Endothelial cell (in vitro differentiated cells): Measurements from ENCODE around the gene GINS1. TPM values are rescaled to one million over a fixed set of nuclear protein-coding genes. Genes with fewer than 3 reads are reported as not detected.

Experiments used
- DNase-seq: peaks from one replicate; pipeline ENCODE4 v3.0.0; 2021; ENCODE audit warnings: low spot score
- H3K27ac Mint-ChIP-seq: one replicate; pipeline ENCODE4 v1.8.0; 2021; ENCODE audit warnings: mixed read lengths, inconsistent platforms; ENCODE audit not compliant: unreplicated experiment
- H3K27me3 Mint-ChIP-seq: one replicate; pipeline ENCODE4 v1.8.0; 2021; ENCODE audit warnings: mild to moderate bottlenecking, moderate library complexity, mixed read lengths, inconsistent platforms; ENCODE audit not compliant: unreplicated experiment
- H3K36me3 Mint-ChIP-seq: one replicate; pipeline ENCODE4 v1.8.0; 2021; ENCODE audit warnings: mild to moderate bottlenecking, low read depth, mixed read lengths, inconsistent platforms; ENCODE audit not compliant: unreplicated experiment
- H3K4me1 Mint-ChIP-seq: one replicate; pipeline ENCODE4 v1.8.0; 2021; ENCODE audit warnings: mild to moderate bottlenecking, mixed read lengths, inconsistent platforms; ENCODE audit not compliant: unreplicated experiment
- H3K4me3 Mint-ChIP-seq: one replicate; pipeline ENCODE4 v1.8.0; 2021; ENCODE audit warnings: mild to moderate bottlenecking, mixed read lengths, inconsistent platforms; ENCODE audit not compliant: unreplicated experiment
- H3K9me3 Mint-ChIP-seq: one replicate; pipeline ENCODE4 v1.8.0; 2021; ENCODE audit warnings: mixed read lengths, inconsistent platforms; ENCODE audit not compliant: unreplicated experiment
- CTCF ChIP-seq: fragments of 200-600 bp; sonication (generic); IDR thresholded peaks from one replicate; pipeline ENCODE4 v1.5.0; 2021; ENCODE audit warnings: antibody characterized with exemption; ENCODE audit not compliant: unreplicated experiment
- total RNA-seq: library from RNA; stranded (reverse); fragmentation: NEBNext Ultra II Directional; extraction: Animal tissue kit (Norgen Biotek cat#: 25700); gene quantifications from one replicate; pipeline ENCODE4 v1.2.1, GENCODE V29; 2021; ENCODE audit not compliant: unreplicated experiment

Gene GINS1
- total RNA-seq, 1 donor from 2014 or later = 12.3 TPM

GRCh38 chr20:25402583-25402982, 4.9 kb upstream of the GINS1 start:
- Mint-ChIP-seq H3K4me1 (peaks cover 3% of the 10 kb centered on the region), H3K36me3 (peaks cover 5% of the 10 kb centered on the region), H3K4me3 (peak overlapping the region; percentile 9), H3K27ac (no peak overlapping the region), H3K27me3 (peaks cover 2% of the 10 kb centered on the region), H3K9me3 (peaks cover 10% of the 10 kb centered on the region)
- TF ChIP-seq CTCF = no peak
- no peak for DNase-seq

GRCh38 chr20:25408170-25408547, 686 bp downstream of the GINS1 start:
- peak overlapping the region; percentile 3 for H3K27ac Mint-ChIP-seq
- peaks cover 4% of the 10 kb centered on the region for H3K36me3 Mint-ChIP-seq
- peaks cover 6% of the 10 kb centered on the region for H3K4me1 Mint-ChIP-seq
- no peak for DNase-seq
- no peak for TF ChIP-seq CTCF
- peaks cover 4% of the 10 kb centered on the region for H3K9me3 Mint-ChIP-seq
- H3K27me3 Mint-ChIP-seq = peaks cover 2% of the 10 kb centered on the region
- peak overlapping the region; percentile 95 for H3K4me3 Mint-ChIP-seq

GRCh38 chr20:25408890-25409289, 1.4 kb downstream of the GINS1 start:
- H3K9me3 Mint-ChIP-seq = no peaks in the 10 kb centered on the region
- no peak overlapping the region for H3K27ac Mint-ChIP-seq
- peaks cover 6% of the 10 kb centered on the region for H3K4me1 Mint-ChIP-seq
- no peaks in the 10 kb centered on the region for H3K36me3 Mint-ChIP-seq
- no peak overlapping the region for H3K4me3 Mint-ChIP-seq
- no peak for DNase-seq
- no peak for TF ChIP-seq CTCF
- peaks cover 2% of the 10 kb centered on the region for H3K27me3 Mint-ChIP-seq

GRCh38 chr20:25418776-25419175, 11.3 kb downstream of the GINS1 start:
- H3K36me3 Mint-ChIP-seq = peaks cover 9% of the 10 kb centered on the region
- peaks cover 2% of the 10 kb centered on the region for H3K27me3 Mint-ChIP-seq
- DNase-seq = no peak
- no peaks in the 10 kb centered on the region for H3K4me1 Mint-ChIP-seq
- no peak for TF ChIP-seq CTCF
- H3K4me3 Mint-ChIP-seq = no peak overlapping the region
- no peaks in the 10 kb centered on the region for H3K9me3 Mint-ChIP-seq
- H3K27ac Mint-ChIP-seq = no peak overlapping the region

GRCh38 chr20:25421102-25421501, 13.6 kb downstream of the GINS1 start:
- Mint-ChIP-seq H3K36me3 (peaks cover 13% of the 10 kb centered on the region), H3K9me3 (no peaks in the 10 kb centered on the region), H3K27ac (no peak overlapping the region), H3K4me3 (no peak overlapping the region), H3K4me1 (no peaks in the 10 kb centered on the region), H3K27me3 (peaks cover 2% of the 10 kb centered on the region)
- no peak for TF ChIP-seq CTCF
- DNase-seq = no peak
